WTC11 (cell line): ENCODE results near the gene SMO. TPM values are rescaled to one million over a fixed set of nuclear protein-coding genes. Genes with fewer than 3 reads are reported as not detected.

Source experiments
- ATAC-seq: fragments of 200-7000 bp; cut with Tn5 transposase; 2 replicates; pipeline ENCODE4 v1.10.0; 2021; ENCODE audit warnings: mild to moderate bottlenecking, moderate library complexity
- CTCF ChIA-PET: fragments of 300-600 bp; sonication (Branson Sonifier 250); formaldehyde crosslinking; loops from one replicate; lab custom pipeline; 2021; ENCODE audit warnings: antibody characterized with exemption; lab: Charles Lee
- POLR2A ChIA-PET: fragments of 350-600 bp; sonication (Branson Sonifier 250); formaldehyde crosslinking; loops from one replicate; lab custom pipeline; 2021; ENCODE audit warnings: antibody characterized with exemption; lab: Charles Lee
- DNase-seq: peaks from one replicate; pipeline ENCODE4 v3.0.0; 2021; ENCODE audit warnings: low spot score
- H3K27ac Mint-ChIP-seq: 2 replicates; pipeline ENCODE4 v1.8.0; 2021; ENCODE audit warnings: mixed read lengths
- H3K27me3 Mint-ChIP-seq: 2 replicates; pipeline ENCODE4 v1.8.0; 2021; ENCODE audit warnings: low read depth, mild to moderate bottlenecking, moderate library complexity, mixed read lengths
- H3K36me3 Mint-ChIP-seq: 2 replicates; pipeline ENCODE4 v1.8.0; 2021; ENCODE audit warnings: mixed read lengths
- H3K4me1 Mint-ChIP-seq: 2 replicates; pipeline ENCODE4 v1.8.0; 2022; ENCODE audit warnings: mixed read lengths
- H3K4me3 Mint-ChIP-seq: 2 replicates; pipeline ENCODE4 v1.8.0; 2021; ENCODE audit warnings: mild to moderate bottlenecking, moderate library complexity, mixed read lengths
- H3K9me3 Mint-ChIP-seq: 2 replicates; pipeline ENCODE4 v1.8.0; 2021; ENCODE audit warnings: mixed read lengths
- CREM ChIP-seq: sonication (generic); formaldehyde crosslinking; IDR thresholded peaks from 2 replicates; pipeline ENCODE4 v1.8.1; 2022; ENCODE audit warnings: mild to moderate bottlenecking, missing genetic modification reagents, moderate library complexity
- CTCF ChIP-seq: fragments of 200-600 bp; IDR thresholded peaks from 2 replicates; pipeline ENCODE4 v1.8.0; 2022; ENCODE audit warnings: antibody characterized with exemption
- EMX1 ChIP-seq: fragments of 250-450 bp; sonication (Bioruptor Pico); IDR thresholded peaks from 2 replicates; pipeline ENCODE4 v1.8.0; 2021; ENCODE audit warnings: mild to moderate bottlenecking
- ETV6 ChIP-seq: sonication (generic); formaldehyde crosslinking; IDR thresholded peaks from 2 replicates; pipeline ENCODE4 v1.8.1; 2022; ENCODE audit warnings: mild to moderate bottlenecking, missing genetic modification reagents
- FOXP4 ChIP-seq: sonication (generic); formaldehyde crosslinking; IDR thresholded peaks from 2 replicates; pipeline ENCODE4 v1.8.0; 2022; ENCODE audit warnings: mild to moderate bottlenecking, missing genetic modification reagents
- JAZF1 ChIP-seq: fragments of 250-450 bp; sonication (Bioruptor Pico); IDR thresholded peaks from 2 replicates; pipeline ENCODE4 v1.9.0; 2021; ENCODE audit warnings: moderate library complexity, mild to moderate bottlenecking, inconsistent platforms
- MAX ChIP-seq: sonication (generic); formaldehyde crosslinking; IDR thresholded peaks from 2 replicates; pipeline ENCODE4 v1.8.0; 2022; ENCODE audit warnings: mild to moderate bottlenecking, missing genetic modification reagents
- NR2C2 ChIP-seq: sonication (generic); formaldehyde crosslinking; IDR thresholded peaks from 2 replicates; pipeline ENCODE4 v1.8.0; 2022; ENCODE audit warnings: mild to moderate bottlenecking, missing genetic modification reagents
- RELA ChIP-seq: sonication (generic); formaldehyde crosslinking; IDR thresholded peaks from 2 replicates; pipeline ENCODE4 v1.8.1; 2022; ENCODE audit warnings: missing genetic modification reagents, mild to moderate bottlenecking, borderline replicate concordance
- ZNF281 ChIP-seq: sonication (generic); formaldehyde crosslinking; IDR thresholded peaks from 2 replicates; pipeline ENCODE4 v1.8.0; 2023; ENCODE audit warnings: mild to moderate bottlenecking, missing genetic modification reagents
- ZNF671 ChIP-seq: fragments of 250-450 bp; sonication (Bioruptor Pico); IDR thresholded peaks from 2 replicates; pipeline ENCODE4 v1.8.0; 2021; ENCODE audit warnings: mild to moderate bottlenecking
- total RNA-seq: library from RNA; stranded (reverse); gene quantifications from 3 replicates; pipeline ENCODE4 v1.2.3, GENCODE V29; 2021
- TF ChIP-seq, protein P1 (sequence below): sonication (generic); formaldehyde crosslinking; IDR thresholded peaks from 2 replicates; pipeline ENCODE4 v1.8.0; 2022; ENCODE audit warnings: missing genetic modification reagents
- TF ChIP-seq, protein P2 (sequence below): fragments of 250-450 bp; sonication (Bioruptor Pico); IDR thresholded peaks from 2 replicates; pipeline ENCODE4 v1.9.0; 2021; ENCODE audit warnings: mild to moderate bottlenecking
- TF ChIP-seq, protein P3 (sequence below): sonication (generic); formaldehyde crosslinking; IDR thresholded peaks from 2 replicates; pipeline ENCODE4 v1.8.1; 2023; ENCODE audit warnings: mild to moderate bottlenecking, missing genetic modification reagents, moderate library complexity
- TF ChIP-seq, protein P4 (sequence below): sonication (generic); formaldehyde crosslinking; IDR thresholded peaks from 2 replicates; pipeline ENCODE4 v1.8.0; 2022; ENCODE audit warnings: mild to moderate bottlenecking, missing genetic modification reagents
- TF ChIP-seq, protein P5 (sequence below): sonication (generic); formaldehyde crosslinking; IDR thresholded peaks from 2 replicates; pipeline ENCODE4 v1.8.1; 2023; ENCODE audit warnings: mild to moderate bottlenecking, moderate library complexity, missing genetic modification reagents
- TF ChIP-seq, protein P6 (sequence below): fragments of 250-450 bp; sonication (Bioruptor Pico); IDR thresholded peaks from 2 replicates; pipeline ENCODE4 v1.9.0; 2021; ENCODE audit warnings: mild to moderate bottlenecking

SMO gene
- total RNA-seq, 1 experiment from 2014 or later, result 56.9 TPM

DNA sequence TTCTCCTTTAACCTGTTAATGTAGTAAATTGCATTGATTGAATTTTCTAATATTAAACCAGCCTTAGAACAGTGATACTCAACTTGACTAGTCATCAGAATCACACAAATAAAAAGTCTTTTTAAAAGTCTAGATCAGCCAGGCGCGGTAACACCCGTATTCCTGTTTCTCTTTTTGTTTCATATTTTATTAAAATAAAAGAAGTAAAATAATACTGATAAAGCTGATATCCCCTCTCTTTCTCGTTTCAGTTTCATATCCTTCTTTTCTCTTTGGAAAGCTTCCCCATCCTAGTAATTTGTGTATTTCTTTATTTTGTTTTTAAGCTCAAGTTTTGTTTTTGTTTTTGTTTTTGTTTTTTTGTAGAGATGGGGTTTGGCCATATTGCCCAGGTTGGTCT is 9.3 kb downstream of the SMO start:
- Mint-ChIP-seq H3K27me3 (no peaks in the 10 kb centered on the region), H3K4me1 (no peaks in the 10 kb centered on the region), H3K9me3 (peaks cover 13% of the 10 kb centered on the region), H3K27ac (no peak overlapping the region), H3K4me3 (no peak overlapping the region), H3K36me3 (peaks cover 34% of the 10 kb centered on the region)
- ChIA-PET CTCF (interaction anchor here (1.0 kb wide), 1 partner anchor 13 kb away, joined by 3 read pairs; no protein-coding TSS in a partner anchor), POLR2A (no interaction called here)
- ATAC-seq, result no peak
- TF ChIP-seq RELA (CRISPR knock-in tag) (no peak), EMX1 (no peak), FOXP4 (no peak), MAX (CRISPR knock-in tag) (no peak), ZNF671 (no peak), NR2C2 (no peak), ETV6 (no peak)
- TF ChIP-seq, protein P1, sequence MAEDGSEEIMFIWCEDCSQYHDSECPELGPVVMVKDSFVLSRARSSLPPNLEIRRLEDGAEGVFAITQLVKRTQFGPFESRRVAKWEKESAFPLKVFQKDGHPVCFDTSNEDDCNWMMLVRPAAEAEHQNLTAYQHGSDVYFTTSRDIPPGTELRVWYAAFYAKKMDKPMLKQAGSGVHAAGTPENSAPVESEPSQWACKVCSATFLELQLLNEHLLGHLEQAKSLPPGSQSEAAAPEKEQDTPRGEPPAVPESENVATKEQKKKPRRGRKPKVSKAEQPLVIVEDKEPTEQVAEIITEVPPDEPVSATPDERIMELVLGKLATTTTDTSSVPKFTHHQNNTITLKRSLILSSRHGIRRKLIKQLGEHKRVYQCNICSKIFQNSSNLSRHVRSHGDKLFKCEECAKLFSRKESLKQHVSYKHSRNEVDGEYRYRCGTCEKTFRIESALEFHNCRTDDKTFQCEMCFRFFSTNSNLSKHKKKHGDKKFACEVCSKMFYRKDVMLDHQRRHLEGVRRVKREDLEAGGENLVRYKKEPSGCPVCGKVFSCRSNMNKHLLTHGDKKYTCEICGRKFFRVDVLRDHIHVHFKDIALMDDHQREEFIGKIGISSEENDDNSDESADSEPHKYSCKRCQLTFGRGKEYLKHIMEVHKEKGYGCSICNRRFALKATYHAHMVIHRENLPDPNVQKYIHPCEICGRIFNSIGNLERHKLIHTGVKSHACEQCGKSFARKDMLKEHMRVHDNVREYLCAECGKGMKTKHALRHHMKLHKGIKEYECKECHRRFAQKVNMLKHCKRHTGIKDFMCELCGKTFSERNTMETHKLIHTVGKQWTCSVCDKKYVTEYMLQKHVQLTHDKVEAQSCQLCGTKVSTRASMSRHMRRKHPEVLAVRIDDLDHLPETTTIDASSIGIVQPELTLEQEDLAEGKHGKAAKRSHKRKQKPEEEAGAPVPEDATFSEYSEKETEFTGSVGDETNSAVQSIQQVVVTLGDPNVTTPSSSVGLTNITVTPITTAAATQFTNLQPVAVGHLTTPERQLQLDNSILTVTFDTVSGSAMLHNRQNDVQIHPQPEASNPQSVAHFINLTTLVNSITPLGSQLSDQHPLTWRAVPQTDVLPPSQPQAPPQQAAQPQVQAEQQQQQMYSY (CRISPR knock-in tag), result no peak
- TF ChIP-seq, protein P2, sequence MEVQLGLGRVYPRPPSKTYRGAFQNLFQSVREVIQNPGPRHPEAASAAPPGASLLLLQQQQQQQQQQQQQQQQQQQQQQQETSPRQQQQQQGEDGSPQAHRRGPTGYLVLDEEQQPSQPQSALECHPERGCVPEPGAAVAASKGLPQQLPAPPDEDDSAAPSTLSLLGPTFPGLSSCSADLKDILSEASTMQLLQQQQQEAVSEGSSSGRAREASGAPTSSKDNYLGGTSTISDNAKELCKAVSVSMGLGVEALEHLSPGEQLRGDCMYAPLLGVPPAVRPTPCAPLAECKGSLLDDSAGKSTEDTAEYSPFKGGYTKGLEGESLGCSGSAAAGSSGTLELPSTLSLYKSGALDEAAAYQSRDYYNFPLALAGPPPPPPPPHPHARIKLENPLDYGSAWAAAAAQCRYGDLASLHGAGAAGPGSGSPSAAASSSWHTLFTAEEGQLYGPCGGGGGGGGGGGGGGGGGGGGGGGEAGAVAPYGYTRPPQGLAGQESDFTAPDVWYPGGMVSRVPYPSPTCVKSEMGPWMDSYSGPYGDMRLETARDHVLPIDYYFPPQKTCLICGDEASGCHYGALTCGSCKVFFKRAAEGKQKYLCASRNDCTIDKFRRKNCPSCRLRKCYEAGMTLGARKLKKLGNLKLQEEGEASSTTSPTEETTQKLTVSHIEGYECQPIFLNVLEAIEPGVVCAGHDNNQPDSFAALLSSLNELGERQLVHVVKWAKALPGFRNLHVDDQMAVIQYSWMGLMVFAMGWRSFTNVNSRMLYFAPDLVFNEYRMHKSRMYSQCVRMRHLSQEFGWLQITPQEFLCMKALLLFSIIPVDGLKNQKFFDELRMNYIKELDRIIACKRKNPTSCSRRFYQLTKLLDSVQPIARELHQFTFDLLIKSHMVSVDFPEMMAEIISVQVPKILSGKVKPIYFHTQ (CRISPR knock-in tag), result no peak
- TF ChIP-seq, protein P3, sequence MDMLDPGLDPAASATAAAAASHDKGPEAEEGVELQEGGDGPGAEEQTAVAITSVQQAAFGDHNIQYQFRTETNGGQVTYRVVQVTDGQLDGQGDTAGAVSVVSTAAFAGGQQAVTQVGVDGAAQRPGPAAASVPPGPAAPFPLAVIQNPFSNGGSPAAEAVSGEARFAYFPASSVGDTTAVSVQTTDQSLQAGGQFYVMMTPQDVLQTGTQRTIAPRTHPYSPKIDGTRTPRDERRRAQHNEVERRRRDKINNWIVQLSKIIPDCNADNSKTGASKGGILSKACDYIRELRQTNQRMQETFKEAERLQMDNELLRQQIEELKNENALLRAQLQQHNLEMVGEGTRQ (CRISPR knock-in tag), result no peak
- TF ChIP-seq, protein P4, sequence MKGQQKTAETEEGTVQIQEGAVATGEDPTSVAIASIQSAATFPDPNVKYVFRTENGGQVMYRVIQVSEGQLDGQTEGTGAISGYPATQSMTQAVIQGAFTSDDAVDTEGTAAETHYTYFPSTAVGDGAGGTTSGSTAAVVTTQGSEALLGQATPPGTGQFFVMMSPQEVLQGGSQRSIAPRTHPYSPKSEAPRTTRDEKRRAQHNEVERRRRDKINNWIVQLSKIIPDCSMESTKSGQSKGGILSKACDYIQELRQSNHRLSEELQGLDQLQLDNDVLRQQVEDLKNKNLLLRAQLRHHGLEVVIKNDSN (CRISPR knock-in tag), result no peak
- TF ChIP-seq, protein P5, sequence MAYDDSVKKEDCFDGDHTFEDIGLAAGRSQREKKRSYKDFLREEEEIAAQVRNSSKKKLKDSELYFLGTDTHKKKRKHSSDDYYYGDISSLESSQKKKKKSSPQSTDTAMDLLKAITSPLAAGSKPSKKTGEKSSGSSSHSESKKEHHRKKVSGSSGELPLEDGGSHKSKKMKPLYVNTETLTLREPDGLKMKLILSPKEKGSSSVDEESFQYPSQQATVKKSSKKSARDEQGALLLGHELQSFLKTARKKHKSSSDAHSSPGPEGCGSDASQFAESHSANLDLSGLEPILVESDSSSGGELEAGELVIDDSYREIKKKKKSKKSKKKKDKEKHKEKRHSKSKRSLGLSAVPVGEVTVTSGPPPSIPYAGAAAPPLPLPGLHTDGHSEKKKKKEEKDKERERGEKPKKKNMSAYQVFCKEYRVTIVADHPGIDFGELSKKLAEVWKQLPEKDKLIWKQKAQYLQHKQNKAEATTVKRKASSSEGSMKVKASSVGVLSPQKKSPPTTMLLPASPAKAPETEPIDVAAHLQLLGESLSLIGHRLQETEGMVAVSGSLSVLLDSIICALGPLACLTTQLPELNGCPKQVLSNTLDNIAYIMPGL, result no peak
- TF ChIP-seq, all 79 proteins: peak for 0
- DNase-seq, result no peak

DNA sequence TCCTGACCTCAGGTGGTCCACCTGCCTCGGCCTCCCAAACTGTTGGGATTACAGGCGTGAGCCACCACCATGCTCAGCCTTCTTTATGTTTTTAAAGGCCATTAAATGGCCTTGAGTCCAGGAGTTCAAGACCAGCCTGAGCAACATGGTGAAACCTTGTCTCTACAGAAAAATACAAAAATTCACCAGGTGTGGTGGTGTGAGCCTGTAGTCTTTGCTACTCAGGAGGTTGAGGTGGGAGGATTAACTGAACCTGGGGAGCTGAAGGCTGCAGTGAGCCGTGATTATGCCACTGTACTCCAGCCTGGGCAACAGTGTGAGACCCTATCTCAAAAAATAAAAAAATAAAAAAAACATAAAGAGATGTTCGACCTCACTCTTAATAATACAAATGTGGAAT is 11.0 kb downstream of the SMO start:
- no peak for DNase-seq
- Mint-ChIP-seq H3K36me3 (peaks cover 26% of the 10 kb centered on the region), H3K27ac (no peak overlapping the region), H3K9me3 (peaks cover 10% of the 10 kb centered on the region), H3K4me3 (no peak overlapping the region), H3K27me3 (no peaks in the 10 kb centered on the region), H3K4me1 (no peaks in the 10 kb centered on the region)
- ChIA-PET POLR2A (no interaction called here), CTCF (no interaction called here)
- ATAC-seq, result no peak
- TF ChIP-seq CTCF (no peak), EMX1 (no peak), ZNF281 (CRISPR knock-in tag) (no peak), CREM (CRISPR knock-in tag) (no peak), JAZF1 (CRISPR knock-in tag) (no peak)
- TF ChIP-seq, protein P6, sequence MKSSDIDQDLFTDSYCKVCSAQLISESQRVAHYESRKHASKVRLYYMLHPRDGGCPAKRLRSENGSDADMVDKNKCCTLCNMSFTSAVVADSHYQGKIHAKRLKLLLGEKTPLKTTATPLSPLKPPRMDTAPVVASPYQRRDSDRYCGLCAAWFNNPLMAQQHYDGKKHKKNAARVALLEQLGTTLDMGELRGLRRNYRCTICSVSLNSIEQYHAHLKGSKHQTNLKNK, result no peak
